CD4-positive, CD25-positive, alpha-beta regulatory T cell (primary cell): ENCODE data around the gene TECPR1. TPM values are rescaled to one million over a fixed set of nuclear protein-coding genes. Genes with fewer than 3 reads are reported as not detected.

Experiments
- ATAC-seq, 2 donors: fragments of 150-1000 bp; cut with Tn5 transposase; one replicate each; pipeline ENCODE4 v1.10.0; 2021; ENCODE audit warnings: low read depth in 2 of 2, moderate number of reproducible peaks in 2 of 2, moderate library complexity in 1 of 2
- DNase-seq, 3 donors: peaks; one replicate each; pipeline versions ENCODE4 v3.0.0 to v3.0.0-alpha.2; 2012 to 2022; ENCODE audit warnings: mixed read lengths in 1 of 3
- H3K27ac ChIP-seq: one replicate; pipeline ENCODE4 v1.7.0; 2013; ENCODE audit warnings: mild to moderate bottlenecking, low read length; ENCODE audit not compliant: insufficient read depth, poor library complexity, severe bottlenecking
- H3K27me3 ChIP-seq: one replicate; pipeline ENCODE4 v1.7.0; 2013; ENCODE audit warnings: low read length; ENCODE audit not compliant: control insufficient read depth, insufficient read depth
- H3K36me3 ChIP-seq: one replicate; pipeline ENCODE4 v1.7.0; 2013; ENCODE audit warnings: mild to moderate bottlenecking, low read length, moderate library complexity; ENCODE audit not compliant: control insufficient read depth, insufficient read depth
- H3K4me1 ChIP-seq: 2 replicates; pipeline ENCODE4 v1.7.0; 2013; ENCODE audit warnings: mild to moderate bottlenecking, low read length; ENCODE audit not compliant: insufficient read depth, control insufficient read depth, poor library complexity, severe bottlenecking
- H3K4me3 ChIP-seq: one replicate; pipeline ENCODE4 v1.7.0; 2013; ENCODE audit warnings: low read depth, mild to moderate bottlenecking, low read length, moderate library complexity
- H3K9me3 ChIP-seq, 2 experiments: 1 replicate in 1 of 2; 2 replicates in 1 of 2; pipeline ENCODE4 v1.7.0; 2013; ENCODE audit warnings: low read length in 2 of 2, mild to moderate bottlenecking in 1 of 2, moderate library complexity in 1 of 2; ENCODE audit not compliant: control insufficient read depth in 2 of 2
- H3K27ac Mint-ChIP-seq, 3 donors: one replicate each; pipeline ENCODE4 v1.8.0; 2020 to 2022; ENCODE audit warnings: mild to moderate bottlenecking in 3 of 3, mixed read lengths in 3 of 3, moderate library complexity in 2 of 3
- H3K27me3 Mint-ChIP-seq: one replicate; pipeline ENCODE4 v1.8.0; 2022; ENCODE audit warnings: mild to moderate bottlenecking, mixed read lengths
- H3K36me3 Mint-ChIP-seq: one replicate; pipeline ENCODE4 v1.8.0; 2020; ENCODE audit warnings: mixed read lengths
- H3K4me1 Mint-ChIP-seq, 4 donors: one replicate each; pipeline ENCODE4 v1.8.0; 2020 to 2022; ENCODE audit warnings: mixed read lengths in 4 of 4, mild to moderate bottlenecking in 1 of 4
- H3K4me3 Mint-ChIP-seq, 4 donors: one replicate each; pipeline ENCODE4 v1.8.0; 2020 to 2022; ENCODE audit warnings: mild to moderate bottlenecking in 4 of 4, mixed read lengths in 4 of 4, moderate library complexity in 3 of 4
- H3K9me3 Mint-ChIP-seq, 7 donors: one replicate each; pipeline ENCODE4 v1.8.0; 2020 to 2022; ENCODE audit warnings: mixed read lengths in 7 of 7, mild to moderate bottlenecking in 3 of 7, moderate library complexity in 2 of 7
- polyA plus RNA-seq, 4 donors: library from polyadenylated mRNA; unstranded; fragments of 300-500 nt; fragmentation: Illumina TruSeq; gene quantifications; one replicate each; pipeline ENCODE4 v1.2.3, GENCODE V29; 2021
- total RNA-seq: library from RNA; stranded (reverse); gene quantifications from one replicate; pipeline ENCODE4 v1.2.3, GENCODE V29; 2022

Gene TECPR1
- total and polyA plus RNA-seq, 5 donors from 2014 or later = 11.0 to 118 (median 20.1) TPM

DNA sequence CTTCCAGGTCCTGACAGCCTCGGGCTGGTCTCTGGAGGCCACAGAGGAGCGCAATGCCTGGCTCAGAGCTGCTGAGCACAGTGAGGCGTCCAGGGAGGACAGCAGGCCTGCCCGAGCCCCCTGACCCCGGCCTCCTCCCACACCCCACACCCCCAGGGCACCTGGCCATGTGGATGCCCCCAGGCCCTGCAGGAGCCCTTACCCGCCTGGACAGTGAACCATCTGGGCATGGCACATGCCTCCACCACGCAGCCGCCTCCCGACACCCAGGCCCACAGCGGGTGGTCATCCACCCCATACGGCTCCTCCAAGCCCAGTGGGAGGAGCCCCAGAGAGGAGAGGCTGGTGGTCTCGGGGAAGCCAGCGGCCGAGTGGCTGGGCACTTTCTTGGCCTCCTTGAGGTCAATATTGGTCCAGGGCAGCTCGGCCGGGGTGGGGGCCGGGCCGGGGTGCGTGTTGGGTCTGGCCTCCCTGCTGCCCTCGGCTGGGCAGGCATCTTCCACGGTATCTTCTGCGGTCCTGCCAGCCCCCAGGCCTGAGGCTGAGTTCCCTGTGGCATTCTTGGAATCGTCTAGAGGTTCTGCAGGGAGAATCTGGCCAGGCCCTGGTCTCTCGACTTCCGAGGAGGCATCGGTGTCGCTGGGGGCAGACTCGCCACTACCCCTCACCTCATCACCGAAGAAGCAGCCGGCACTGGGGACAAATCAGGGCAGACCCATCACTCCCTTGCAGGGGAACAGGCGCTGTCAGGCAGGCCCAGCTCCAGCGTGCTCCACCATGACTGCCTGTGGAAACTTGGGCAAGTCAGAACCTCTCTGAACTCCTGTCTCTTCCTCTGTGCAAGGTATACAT is 18.6 kb downstream of the TECPR1 start:
- no peak overlapping the region for H3K4me3 Mint-ChIP-seq
- H3K27me3 Mint-ChIP-seq = no peaks in the 10 kb centered on the region
- no peak overlapping the region for H3K27ac Mint-ChIP-seq
- peaks cover 0 to 2% (median 0%) of the 10 kb centered on the region in 4 donors for H3K4me1 Mint-ChIP-seq
- H3K4me1 ChIP-seq = no peaks in the 10 kb centered on the region
- peaks cover 15% of the 10 kb centered on the region for H3K36me3 Mint-ChIP-seq
- H3K9me3 ChIP-seq = no peaks in the 10 kb centered on the region
- H3K27ac ChIP-seq = no peak overlapping the region
- H3K36me3 ChIP-seq = peaks cover 41% of the 10 kb centered on the region
- H3K9me3 Mint-ChIP-seq = no peaks in the 10 kb centered on the region
- no peak for ATAC-seq
- no peak for DNase-seq
- H3K27me3 ChIP-seq = no peaks in the 10 kb centered on the region
- H3K4me3 ChIP-seq = no peak overlapping the region

DNA sequence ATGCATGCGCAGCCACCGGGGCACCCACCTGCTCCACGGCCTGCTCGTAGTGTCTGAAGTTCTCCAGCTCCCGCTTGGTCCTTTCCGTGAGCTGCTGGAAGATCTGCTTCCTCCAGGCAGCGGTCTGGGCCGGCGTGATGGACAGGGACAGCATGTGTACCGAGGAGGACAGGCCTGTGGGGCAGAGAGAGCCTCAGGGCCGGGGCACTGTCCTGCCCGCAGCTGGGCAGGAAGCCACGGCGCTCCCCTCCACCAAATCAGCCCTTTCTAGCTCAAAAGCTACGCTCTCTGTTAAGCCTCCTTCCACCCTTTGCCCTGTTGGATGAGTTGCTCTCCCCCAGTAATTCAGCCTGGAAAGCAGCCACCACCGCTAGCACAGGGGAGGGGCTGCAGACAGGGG is 19.2 kb downstream of the TECPR1 start:
- Histone ChIP-seq H3K27ac (no peak overlapping the region), H3K9me3 (no peaks in the 10 kb centered on the region), H3K4me1 (no peaks in the 10 kb centered on the region), H3K4me3 (no peak overlapping the region), H3K36me3 (peaks cover 41% of the 10 kb centered on the region), H3K27me3 (no peaks in the 10 kb centered on the region)
- Mint-ChIP-seq H3K36me3 (peaks cover 19% of the 10 kb centered on the region), H3K27ac (no peak overlapping the region), H3K27me3 (no peaks in the 10 kb centered on the region), H3K4me3 (no peak overlapping the region), H3K4me1 (peaks cover 0 to 2% (median 0%) of the 10 kb centered on the region in 4 donors), H3K9me3 (no peaks in the 10 kb centered on the region)
- DNase-seq (no peak), ATAC-seq (no peak)

DNA sequence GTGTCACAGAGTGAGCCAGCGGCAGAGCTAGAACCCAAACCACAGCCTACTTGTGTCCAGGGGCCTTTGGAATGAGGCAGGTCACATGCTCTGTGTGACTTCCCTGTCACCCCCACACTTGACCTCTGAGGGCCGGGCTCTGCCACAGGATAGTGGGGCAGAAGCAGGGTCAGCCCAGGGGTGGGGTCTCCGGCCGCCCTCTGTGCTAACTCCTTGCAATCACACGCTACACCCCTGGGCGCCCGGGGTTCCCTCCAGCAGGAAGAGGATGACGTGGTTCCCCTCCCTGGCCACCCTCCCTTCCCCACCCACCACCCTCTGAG is 19.8 kb downstream of the TECPR1 start:
- no peak for DNase-seq
- H3K27ac ChIP-seq = no peak overlapping the region
- no peak for ATAC-seq
- no peak overlapping the region for H3K4me3 ChIP-seq
- H3K4me1 ChIP-seq = no peaks in the 10 kb centered on the region
- peaks cover 39% of the 10 kb centered on the region for H3K36me3 ChIP-seq
- Mint-ChIP-seq H3K27me3 (no peaks in the 10 kb centered on the region), H3K9me3 (no peaks in the 10 kb centered on the region), H3K36me3 (peaks cover 22% of the 10 kb centered on the region), H3K4me3 (no peak overlapping the region), H3K4me1 (peaks cover 0 to 2% (median 0%) of the 10 kb centered on the region in 4 donors), H3K27ac (no peak overlapping the region)
- H3K9me3 ChIP-seq = no peaks in the 10 kb centered on the region
- H3K27me3 ChIP-seq = no peaks in the 10 kb centered on the region

DNA sequence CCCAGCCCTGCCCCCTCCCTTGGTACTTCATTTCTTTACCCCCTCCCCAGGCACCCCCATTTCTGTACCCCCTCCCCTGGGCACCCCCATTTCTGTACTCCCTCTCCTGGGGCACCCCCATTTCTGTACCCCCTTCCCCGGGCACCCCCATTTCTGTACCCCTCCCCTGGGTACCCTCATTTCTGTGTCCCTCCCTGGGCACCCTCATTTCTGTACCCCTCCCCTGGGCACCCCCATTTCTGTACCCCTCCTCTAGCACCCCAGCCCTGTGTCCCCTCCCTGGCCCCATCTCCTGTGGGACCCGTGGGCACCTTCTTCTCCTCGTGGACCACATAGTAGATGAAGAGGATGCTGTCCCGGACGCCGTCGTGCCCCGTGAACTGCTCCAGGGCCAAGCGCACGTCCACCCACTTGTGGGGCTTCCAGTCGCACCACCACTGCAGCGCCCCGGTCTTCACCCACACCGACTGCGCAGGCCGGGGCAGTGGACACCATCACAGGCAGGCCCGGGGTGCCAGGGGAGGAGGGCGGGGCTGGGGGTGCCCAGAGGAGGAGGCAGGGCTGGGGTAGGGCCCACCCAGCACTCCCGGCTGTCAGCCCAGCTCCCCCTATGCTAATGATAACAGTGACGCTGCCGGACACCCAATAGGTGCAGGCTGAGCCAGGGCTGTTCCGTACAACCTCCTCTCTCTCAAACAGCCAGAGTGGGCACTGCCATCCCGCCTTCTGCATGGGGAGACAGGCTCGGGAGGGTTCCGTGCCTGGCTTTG is 20.4 kb downstream of the TECPR1 start:
- Mint-ChIP-seq H3K4me3 (no peak overlapping the region), H3K9me3 (no peaks in the 10 kb centered on the region), H3K27ac (no peak overlapping the region), H3K4me1 (peaks cover 0 to 2% (median 0%) of the 10 kb centered on the region in 4 donors), H3K36me3 (peaks cover 23% of the 10 kb centered on the region), H3K27me3 (no peaks in the 10 kb centered on the region)
- no peak for DNase-seq
- Histone ChIP-seq H3K27me3 (no peaks in the 10 kb centered on the region), H3K36me3 (peaks cover 37% of the 10 kb centered on the region), H3K27ac (no peak overlapping the region), H3K4me3 (no peak overlapping the region), H3K4me1 (no peaks in the 10 kb centered on the region), H3K9me3 (no peaks in the 10 kb centered on the region)
- ATAC-seq = no peak

DNA sequence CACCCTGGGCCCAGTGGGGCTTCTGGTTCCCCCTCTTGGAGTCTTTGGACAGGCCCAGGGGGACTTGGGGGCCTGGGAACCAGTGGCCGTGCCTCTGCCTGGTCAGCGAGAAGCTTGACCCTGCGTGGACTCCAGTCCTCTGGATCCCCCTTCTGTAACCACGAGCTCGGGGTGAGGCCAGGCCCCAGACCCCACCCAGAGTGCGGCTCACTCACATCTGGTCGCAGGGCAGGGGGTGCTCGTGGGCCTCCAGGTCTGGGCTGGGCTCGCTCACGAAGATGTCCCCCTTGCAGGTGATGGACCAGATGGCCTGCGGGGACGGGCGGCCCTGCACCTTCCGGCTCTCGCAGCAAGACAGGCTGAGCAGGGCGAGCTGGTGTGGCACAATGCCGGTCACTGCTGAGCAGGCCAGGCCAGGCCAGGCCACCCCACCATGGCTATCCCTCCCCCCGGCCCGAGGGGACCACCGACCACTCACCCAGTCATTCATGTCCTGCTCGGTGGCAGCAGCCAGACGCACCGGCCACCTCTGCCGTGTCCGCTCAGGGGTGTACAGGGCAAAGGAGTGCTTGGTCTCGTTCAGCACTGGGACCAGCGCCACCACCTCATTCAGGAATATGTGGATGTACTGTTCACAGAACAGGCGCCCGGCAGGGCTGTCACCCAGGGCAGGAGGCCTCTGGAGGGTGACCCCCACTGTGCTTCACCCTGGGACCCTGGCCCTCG is 21.1 kb downstream of the TECPR1 start:
- peaks cover 28% of the 10 kb centered on the region for H3K36me3 Mint-ChIP-seq
- H3K27ac Mint-ChIP-seq = no peak overlapping the region
- H3K36me3 ChIP-seq = peaks cover 43% of the 10 kb centered on the region
- no peak overlapping the region for H3K27ac ChIP-seq
- no peaks in the 10 kb centered on the region for H3K9me3 ChIP-seq
- no peaks in the 10 kb centered on the region for H3K27me3 ChIP-seq
- H3K27me3 Mint-ChIP-seq = no peaks in the 10 kb centered on the region
- no peaks in the 10 kb centered on the region for H3K9me3 Mint-ChIP-seq
- no peak overlapping the region for H3K4me3 Mint-ChIP-seq
- ATAC-seq = no peak
- peaks cover 0 to 2% (median 0%) of the 10 kb centered on the region in 4 donors for H3K4me1 Mint-ChIP-seq
- no peak overlapping the region for H3K4me3 ChIP-seq
- no peak for DNase-seq
- no peaks in the 10 kb centered on the region for H3K4me1 ChIP-seq

DNA sequence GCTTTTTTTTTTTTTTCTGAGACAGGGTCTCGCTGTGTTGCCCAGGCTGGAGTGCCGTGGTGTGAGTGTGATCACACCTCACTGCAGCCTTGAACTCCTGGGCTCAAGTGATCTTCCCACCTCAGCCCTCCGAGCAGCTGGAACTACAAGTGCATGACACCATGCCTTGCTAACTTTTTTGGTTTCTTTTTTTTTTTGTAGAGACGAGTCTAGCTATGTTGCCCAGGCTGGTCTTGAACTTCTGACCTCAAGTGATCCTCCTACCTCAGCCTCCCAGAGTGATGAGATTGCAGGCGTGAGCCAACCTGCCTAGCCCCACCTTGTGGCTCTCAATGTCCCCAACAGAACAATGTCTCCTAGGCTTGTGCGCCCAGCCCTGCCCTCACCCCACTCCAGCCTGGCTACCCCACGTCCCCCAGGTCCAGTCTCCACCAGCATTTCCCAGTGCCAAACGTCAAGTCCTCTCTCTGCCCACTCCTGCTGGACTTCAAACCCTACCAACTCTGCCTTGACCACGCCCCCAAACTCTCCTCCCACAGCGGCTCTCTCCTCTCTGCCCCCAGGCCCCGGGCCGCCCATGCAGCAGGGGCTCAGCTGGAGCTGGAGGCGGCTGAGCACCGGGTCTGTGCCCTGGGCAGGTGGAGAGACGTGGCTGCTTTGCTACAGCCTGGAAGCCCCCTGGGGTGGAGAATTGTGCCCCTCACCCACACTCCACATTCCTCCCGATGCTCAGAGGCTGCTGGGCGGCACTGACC is 21.9 kb downstream of the TECPR1 start:
- ATAC-seq = no peak
- Histone ChIP-seq H3K27ac (no peak overlapping the region), H3K4me3 (no peak overlapping the region), H3K9me3 (no peaks in the 10 kb centered on the region), H3K27me3 (no peaks in the 10 kb centered on the region), H3K36me3 (peaks cover 47% of the 10 kb centered on the region), H3K4me1 (no peaks in the 10 kb centered on the region)
- no peaks in the 10 kb centered on the region for H3K27me3 Mint-ChIP-seq
- H3K4me1 Mint-ChIP-seq = peaks cover 0 to 2% (median 0%) of the 10 kb centered on the region in 4 donors
- H3K4me3 Mint-ChIP-seq = peak overlapping the region in 1 of 4 donors; percentile 38
- H3K9me3 Mint-ChIP-seq = no peaks in the 10 kb centered on the region
- DNase-seq = no peak
- H3K27ac Mint-ChIP-seq = peak overlapping the region in 2 of 3 donors; percentile 20 to 77
- peaks cover 28% of the 10 kb centered on the region for H3K36me3 Mint-ChIP-seq

DNA sequence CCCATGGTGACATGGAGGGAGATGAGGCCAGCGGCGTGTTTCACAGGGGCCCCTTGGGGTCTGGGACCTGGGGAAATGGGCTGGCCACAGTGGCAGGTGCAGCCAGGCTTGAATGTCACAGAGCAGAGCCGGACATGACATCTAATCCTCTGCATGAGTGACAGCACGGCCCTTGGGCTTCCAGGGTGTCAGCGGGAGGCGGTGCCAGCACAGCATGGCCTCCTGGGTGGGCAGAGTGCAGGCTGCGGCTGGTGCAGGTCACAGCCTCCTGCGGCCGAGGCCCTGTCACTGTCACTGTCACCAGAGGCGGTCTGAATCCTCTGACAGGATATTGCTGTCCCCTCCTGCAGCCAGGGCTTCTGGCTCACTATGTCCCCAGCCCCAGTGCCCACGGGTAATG is 22.6 kb downstream of the TECPR1 start:
- Mint-ChIP-seq H3K9me3 (no peaks in the 10 kb centered on the region), H3K4me3 (no peak overlapping the region), H3K27ac (peak overlapping the region in 1 of 3 donors; percentile 20), H3K36me3 (peaks cover 23% of the 10 kb centered on the region), H3K4me1 (peaks cover 0 to 2% (median 0%) of the 10 kb centered on the region in 4 donors), H3K27me3 (no peaks in the 10 kb centered on the region)
- Histone ChIP-seq H3K9me3 (no peaks in the 10 kb centered on the region), H3K27ac (no peak overlapping the region), H3K27me3 (no peaks in the 10 kb centered on the region), H3K36me3 (peaks cover 51% of the 10 kb centered on the region), H3K4me1 (no peaks in the 10 kb centered on the region), H3K4me3 (no peak overlapping the region)
- DNase-seq (no peak), ATAC-seq (no peak)
